Ovary (tissue), 9 donors: ENCODE measurements around the gene KIF13A. TPM values are rescaled to one million over a fixed set of nuclear protein-coding genes. Genes with fewer than 3 reads are reported as not detected.

Source experiments
- DNase-seq, 5 donors: peaks; one replicate each; pipeline ENCODE4 v3.0.0-alpha.2; 2019 to 2020
- H3K27ac ChIP-seq, 2 donors: fragments of 200-600 bp; one replicate each; pipeline versions ENCODE4 v1.5.1 to v1.8.0; 2019 to 2022
- H3K27me3 ChIP-seq: fragments of 200-600 bp; one replicate; pipeline ENCODE4 v1.8.0; 2022
- H3K36me3 ChIP-seq: fragments of 200-600 bp; sonication (generic); one replicate; pipeline ENCODE4 v1.5.1; 2019
- H3K4me1 ChIP-seq: one replicate; pipeline ENCODE4 v1.8.1; 2013; ENCODE audit warnings: mild to moderate bottlenecking, moderate library complexity; ENCODE audit not compliant: insufficient read depth
- H3K4me3 ChIP-seq: fragments of 200-600 bp; sonication (generic); one replicate; pipeline ENCODE4 v1.5.1; 2017
- H3K9me3 ChIP-seq, 2 donors: fragments of 200-600 bp in 1 of 2; sonication (generic) in 1 of 2; one replicate each; pipeline versions ENCODE4 v1.5.1 to v1.8.1; 2013 to 2019; ENCODE audit warnings: mild to moderate bottlenecking in 1 of 2, moderate library complexity in 1 of 2
- EP300 ChIP-seq: sonication (generic); formaldehyde crosslinking; IDR thresholded peaks from one replicate; pipeline ENCODE4 v1.6.1; 2017; ENCODE audit warnings: antibody characterized with exemption
- POLR2A ChIP-seq: fragments of 450-650 bp; IDR thresholded peaks from one replicate; pipeline ENCODE4 v1.6.1; 2017; ENCODE audit warnings: antibody characterized with exemption, mild to moderate bottlenecking, moderate library complexity
- WGBS, 3 donors: extraction: QIAGEN DNeasy Blood & Tissue Kit in 1 of 3; methylation state at CpG; one replicate each; pipeline versions ENCODE4 v1.1.5 to v1.1.7; 2013 to 2017; 5-methylcytosine and 5-hydroxymethylcytosine counted together
- intact Hi-C, 4 donors: fragments of 100-400 bp; cut with DNase I; formaldehyde crosslinking; loops; one replicate each; pipeline versions ENCODE4 v1.11.0 to v1.15.1; 2022 to 2023
- polyA plus RNA-seq, 2 donors: library from polyadenylated mRNA; stranded (reverse); fragments of 200-250 nt in 1 of 2; fragments of 350-450 nt in 1 of 2; fragmentation: Illumina TruSeq in 1 of 2; extraction: RNeasy Lipid Tissue Mini Kit (QIAGEN cat#74804) in 1 of 2; gene quantifications; one replicate each; pipeline ENCODE4 v1.2.3, GENCODE V29; 2013 to 2014
- total RNA-seq, 7 donors: library from RNA; depleted of rRNA in 2 of 7; stranded (reverse); fragments of >200 nt in 2 of 7; fragmentation: NEBNext Ultra II Directional in 3 of 7; extraction: Animal tissue kit (Norgen Biotek cat#: 25700) in 3 of 7; gene quantifications; one replicate each; pipeline versions ENCODE4 v1.1.0 to v1.2.4, GENCODE V29; 2016 to 2023
- TF ChIP-seq, protein P1 (sequence below), 3 donors: fragments of 450-650 bp in 2 of 3; fragments of 200-600 bp in 1 of 3; IDR thresholded peaks; one replicate each; pipeline versions ENCODE4 v1.5.1 to v1.8.0; 2016 to 2022; ENCODE audit warnings: antibody characterized with exemption in 3 of 3, mild to moderate bottlenecking in 1 of 3
- donor health status: DM: no; HTN: no; CAD: no; lungs with moderate emphysema.
- donor health status: DM: no; HTN: no; CAD: no.
- donor health status: Bipolar disorder and iron deficiency.
- donor health status: DM: yes; HTN: yes; CAD: no.
- donor health status: DM: no; HTN: no; CAD: no.
- donor health status: DM: yes; HTN: yes; CAD: no.

The KIF13A gene
- total and polyA plus RNA-seq, 9 donors = 18.4 to 44.4 (median 38.0) TPM

- 85 to 91% (median 91%) methylated on average over 1 of the region's 1 CpG for WGBS, 3 donors
- H3K4me1 ChIP-seq = peaks cover 12% of the 10 kb centered on the region
- intact Hi-C loops = no loop called here
- no peak overlapping the region for H3K4me3 ChIP-seq
- H3K9me3 ChIP-seq = no peaks in the 10 kb centered on the region
- no peaks in the 10 kb centered on the region for H3K36me3 ChIP-seq
- H3K27me3 ChIP-seq = no peaks in the 10 kb centered on the region
- no peak for DNase-seq
- no peak overlapping the region for H3K27ac ChIP-seq
- TF ChIP-seq POLR2A (no peak), EP300 (no peak)
- TF ChIP-seq, protein P1, sequence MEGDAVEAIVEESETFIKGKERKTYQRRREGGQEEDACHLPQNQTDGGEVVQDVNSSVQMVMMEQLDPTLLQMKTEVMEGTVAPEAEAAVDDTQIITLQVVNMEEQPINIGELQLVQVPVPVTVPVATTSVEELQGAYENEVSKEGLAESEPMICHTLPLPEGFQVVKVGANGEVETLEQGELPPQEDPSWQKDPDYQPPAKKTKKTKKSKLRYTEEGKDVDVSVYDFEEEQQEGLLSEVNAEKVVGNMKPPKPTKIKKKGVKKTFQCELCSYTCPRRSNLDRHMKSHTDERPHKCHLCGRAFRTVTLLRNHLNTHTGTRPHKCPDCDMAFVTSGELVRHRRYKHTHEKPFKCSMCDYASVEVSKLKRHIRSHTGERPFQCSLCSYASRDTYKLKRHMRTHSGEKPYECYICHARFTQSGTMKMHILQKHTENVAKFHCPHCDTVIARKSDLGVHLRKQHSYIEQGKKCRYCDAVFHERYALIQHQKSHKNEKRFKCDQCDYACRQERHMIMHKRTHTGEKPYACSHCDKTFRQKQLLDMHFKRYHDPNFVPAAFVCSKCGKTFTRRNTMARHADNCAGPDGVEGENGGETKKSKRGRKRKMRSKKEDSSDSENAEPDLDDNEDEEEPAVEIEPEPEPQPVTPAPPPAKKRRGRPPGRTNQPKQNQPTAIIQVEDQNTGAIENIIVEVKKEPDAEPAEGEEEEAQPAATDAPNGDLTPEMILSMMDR (IDR thresholded peaks at IDR 0.05) = no peak
Observed at GRCh38 chr6:17866876-17867444, 120.5 kb downstream of the KIF13A start.

DNA sequence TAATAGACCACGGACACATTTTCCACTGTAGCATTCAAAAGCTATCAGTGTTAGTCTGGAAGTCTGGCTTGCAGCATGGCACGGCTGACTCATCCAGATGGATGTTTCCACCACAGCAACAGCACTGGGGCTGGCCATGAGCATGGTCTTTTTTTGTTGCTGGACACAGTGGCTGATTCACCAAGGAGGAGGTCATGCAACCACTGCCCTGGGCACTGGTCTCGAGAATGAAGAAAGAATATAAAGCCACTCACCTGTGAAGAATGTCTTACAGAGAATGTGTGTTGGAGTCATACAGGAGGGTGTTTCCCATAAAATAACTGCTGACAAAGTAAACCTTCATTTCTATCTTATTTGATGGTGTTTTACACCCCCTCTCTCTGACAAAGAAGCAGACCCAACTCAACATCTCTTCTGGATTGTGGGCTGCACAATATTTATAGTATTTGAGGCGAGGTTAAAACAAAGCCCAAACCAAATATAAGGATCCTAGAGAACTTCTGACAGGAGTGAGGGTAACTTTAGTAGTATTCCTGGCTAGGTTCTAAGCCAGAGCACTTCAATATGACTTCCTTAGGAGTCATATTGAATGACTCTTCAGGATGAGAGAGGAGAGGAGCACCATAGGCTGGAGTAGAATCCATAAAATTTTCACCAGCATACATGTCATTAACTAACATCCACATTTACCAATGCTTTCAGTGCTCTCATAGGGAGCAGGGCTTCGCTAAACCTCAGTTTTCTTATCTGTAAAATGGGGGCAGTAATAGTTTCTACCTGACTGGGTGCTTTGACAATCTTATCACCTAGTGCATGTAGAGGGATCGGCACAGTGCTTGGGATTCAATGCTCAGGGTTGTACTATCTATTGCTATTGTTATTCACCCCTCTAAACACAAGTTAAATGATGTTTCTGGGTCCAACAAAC, 121.4 kb downstream of the KIF13A start:
- Histone ChIP-seq H3K27me3 (no peaks in the 10 kb centered on the region), H3K36me3 (no peaks in the 10 kb centered on the region), H3K4me1 (peaks cover 12% of the 10 kb centered on the region), H3K27ac (no peak overlapping the region), H3K9me3 (no peaks in the 10 kb centered on the region), H3K4me3 (no peak overlapping the region)
- DNase-seq = peak; percentile 31 to 56 (median 39)
- intact Hi-C loops = no loop called here
- WGBS, 3 donors = 67 to 80% (median 74%) methylated on average over 6 of the region's 6 CpGs
- TF ChIP-seq EP300 (no peak), POLR2A (no peak)
- TF ChIP-seq, protein P1 (IDR thresholded peaks at IDR 0.05) = no peak

DNA sequence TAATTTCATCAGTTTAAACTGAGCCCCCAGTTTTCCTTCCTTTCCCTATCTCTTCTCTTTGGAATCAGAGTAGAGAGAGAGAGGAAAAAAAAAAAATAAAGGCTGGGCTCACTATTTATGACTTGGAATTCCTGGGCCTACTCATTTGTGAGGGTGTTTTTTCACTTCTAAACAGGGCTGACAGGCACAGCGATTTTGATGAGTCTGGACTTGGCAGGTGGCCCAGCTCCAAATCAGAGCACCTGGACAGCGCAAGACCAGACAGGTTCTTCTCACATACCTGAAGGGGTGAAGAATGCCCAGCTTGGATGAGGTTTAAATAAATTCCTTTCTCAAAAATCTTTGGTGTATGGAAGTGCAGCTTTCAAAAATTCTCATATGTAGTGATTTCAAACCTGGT, 122.2 kb downstream of the KIF13A start:
- peaks cover 12% of the 10 kb centered on the region for H3K4me1 ChIP-seq
- TF ChIP-seq, protein P1 (IDR thresholded peaks at IDR 0.05) = no peak
- TF ChIP-seq POLR2A = no peak
- no peak for TF ChIP-seq EP300
- H3K36me3 ChIP-seq = no peaks in the 10 kb centered on the region
- H3K9me3 ChIP-seq = no peaks in the 10 kb centered on the region
- H3K4me3 ChIP-seq = no peak overlapping the region
- peak in 1 of 5 donors; percentile 21 for DNase-seq
- WGBS, 3 donors = 67 to 73% (median 68%) methylated on average over 2 of the region's 2 CpGs
- H3K27ac ChIP-seq = no peak overlapping the region
- no peaks in the 10 kb centered on the region for H3K27me3 ChIP-seq
- intact Hi-C loops = no loop called here

- Histone ChIP-seq H3K36me3 (no peaks in the 10 kb centered on the region), H3K4me1 (peaks cover 12% of the 10 kb centered on the region), H3K4me3 (no peak overlapping the region), H3K9me3 (no peaks in the 10 kb centered on the region), H3K27ac (no peak overlapping the region), H3K27me3 (no peaks in the 10 kb centered on the region)
- intact Hi-C loops = no loop called here
- TF ChIP-seq POLR2A (no peak), EP300 (no peak)
- TF ChIP-seq, protein P1 (IDR thresholded peaks at IDR 0.05) = no peak
- 70 to 79% (median 77%) methylated on average over 12 of the region's 12 CpGs for WGBS, 3 donors
- DNase-seq = no peak
Observed at GRCh38 chr6:17863901-17864754, 123.3 kb downstream of the KIF13A start.
